ENCODE results near the gene COMP.

Gene COMP

GRCh38 chr19:18771328-18772242, 19.5 kb downstream of the COMP start:
- H3K9me3 ChIP-seq (ENCODE audit: low read depth, low read length): no peaks in the 10 kb centered on the region
- no peak for DNase-seq (ENCODE audit: low read depth, low spot score)
- no peaks in the 10 kb centered on the region for H3K36me3 ChIP-seq (ENCODE audit: insufficient read depth, low read length)
- no peak overlapping the region for H3K9ac ChIP-seq (ENCODE audit: insufficient read length)
- no peak overlapping the region for H3K27ac ChIP-seq
- TF ChIP-seq FOXP2 (optimal IDR thresholded peaks at IDR 0.05; ENCODE audit: control extremely low read depth, extremely low read length, insufficient read depth) (no peak), EZH2 (IDR thresholded peaks at IDR 0.05) (no peak)
- H3K4me3 ChIP-seq: no peak overlapping the region

GRCh38 chr19:18770663-18771327, 20.3 kb downstream of the COMP start:
- Histone ChIP-seq H3K27ac (no peak overlapping the region), H3K36me3 (ENCODE audit: insufficient read depth, low read length) (no peaks in the 10 kb centered on the region), H3K9me3 (ENCODE audit: low read depth, low read length) (no peaks in the 10 kb centered on the region), H3K9ac (ENCODE audit: insufficient read length) (no peak overlapping the region), H3K4me3 (no peak overlapping the region)
- DNase-seq (ENCODE audit: low read depth, low spot score): no peak
- TF ChIP-seq FOXP2 (optimal IDR thresholded peaks at IDR 0.05; ENCODE audit: control extremely low read depth, extremely low read length, insufficient read depth) (no peak), POLR2AphosphoS5 (IDR thresholded peaks at IDR 0.05; ENCODE audit: borderline replicate concordance, low read depth, low read length) (no peak), EZH2 (IDR thresholded peaks at IDR 0.05) (no peak)

DNA sequence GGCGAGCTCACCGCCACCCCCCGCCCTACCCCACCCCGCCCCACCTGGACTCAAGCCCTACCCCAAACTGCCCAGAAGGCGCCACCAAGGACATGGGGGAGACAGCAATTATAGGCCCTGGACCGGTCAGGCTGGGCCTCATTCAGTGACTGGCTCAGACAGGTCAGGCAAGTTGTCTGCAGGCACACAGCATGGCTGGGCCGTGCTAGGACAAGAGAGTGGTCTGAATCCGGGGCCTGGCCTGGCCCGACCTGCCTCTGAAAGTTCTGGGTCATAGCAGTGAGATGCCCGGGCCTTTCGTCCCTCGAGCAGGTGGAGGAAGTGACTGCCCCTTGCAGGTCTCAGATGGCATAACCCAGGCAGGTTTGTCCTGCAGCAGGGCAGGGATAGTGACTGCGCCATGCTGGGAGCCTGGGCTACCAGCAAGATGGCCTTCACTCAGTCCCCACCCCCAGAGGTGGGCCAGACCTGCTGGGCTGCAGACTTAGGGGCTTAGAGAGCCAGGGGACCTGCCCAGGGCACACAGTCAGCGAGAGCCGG, 21.0 kb downstream of the COMP start:
- no peak overlapping the region for H3K27ac ChIP-seq
- no peak overlapping the region for H3K9ac ChIP-seq (ENCODE audit: insufficient read length)

DNA sequence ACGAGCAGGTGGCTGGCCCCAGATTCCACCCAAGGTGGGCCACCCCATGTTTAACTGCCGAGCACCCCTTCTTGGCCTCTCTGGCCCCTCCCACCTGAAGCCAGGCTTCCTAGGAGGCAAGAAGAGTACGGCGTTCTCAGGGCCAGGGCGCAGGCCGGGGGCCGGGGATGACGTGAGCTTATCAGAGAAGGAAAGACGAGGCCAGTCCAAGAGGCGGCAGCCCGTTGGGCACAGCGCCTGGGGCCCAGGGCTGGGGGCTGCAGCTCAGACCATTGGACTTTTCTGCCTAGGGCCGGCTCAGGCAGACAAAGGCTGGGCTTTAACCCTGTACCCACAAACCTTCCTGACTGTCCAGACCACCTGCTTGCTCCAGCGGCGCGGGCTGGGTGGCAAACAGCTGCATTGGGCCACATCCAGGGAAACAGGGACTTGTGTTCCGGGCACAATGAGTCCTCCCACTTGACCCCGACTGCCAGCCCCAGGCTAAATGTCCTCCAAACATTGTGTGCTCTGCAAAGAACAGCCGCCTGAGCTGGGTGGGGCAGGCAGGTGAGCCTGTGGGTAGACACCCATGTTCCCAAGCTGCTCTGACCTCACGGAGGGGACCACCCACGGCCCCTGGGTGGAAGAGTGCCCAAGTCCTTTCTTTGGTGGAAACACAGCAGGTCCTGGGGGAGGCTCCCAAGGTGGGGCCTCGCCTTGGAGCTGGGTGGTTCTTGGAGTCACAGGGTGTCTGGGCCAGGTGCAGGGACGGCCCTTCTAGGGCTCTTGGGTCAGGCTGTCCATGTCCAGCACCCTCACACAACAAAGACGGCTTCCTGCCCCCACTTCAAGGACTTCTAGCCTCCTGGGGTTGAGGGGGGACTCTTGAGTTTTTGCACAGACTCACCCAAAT, 21.9 kb downstream of the COMP start:
- no peak for DNase-seq (ENCODE audit: low read depth, low spot score)
- Histone ChIP-seq H3K9me3 (ENCODE audit: low read depth, low read length) (no peaks in the 10 kb centered on the region), H3K36me3 (ENCODE audit: insufficient read depth, low read length) (no peaks in the 10 kb centered on the region), H3K4me3 (no peak overlapping the region), H3K27ac (no peak overlapping the region), H3K9ac (ENCODE audit: insufficient read length) (no peak overlapping the region)
- TF ChIP-seq FOXP2 (optimal IDR thresholded peaks at IDR 0.05; ENCODE audit: control extremely low read depth, extremely low read length, insufficient read depth) (no peak), EZH2 (IDR thresholded peaks at IDR 0.05) (no peak), POLR2AphosphoS5 (IDR thresholded peaks at IDR 0.05; ENCODE audit: borderline replicate concordance, low read depth, low read length) (no peak)

More for the DNA sequence above, 21.0 kb downstream of the COMP start:
- Histone ChIP-seq H3K9me3 (ENCODE audit: low read depth, low read length) (no peaks in the 10 kb centered on the region), H3K36me3 (ENCODE audit: insufficient read depth, low read length) (no peaks in the 10 kb centered on the region), H3K4me3 (no peak overlapping the region)
- no peak for TF ChIP-seq POLR2AphosphoS5 (IDR thresholded peaks at IDR 0.05; ENCODE audit: borderline replicate concordance, low read depth, low read length)
- no peak for TF ChIP-seq EZH2 (IDR thresholded peaks at IDR 0.05)
- TF ChIP-seq FOXP2 (optimal IDR thresholded peaks at IDR 0.05; ENCODE audit: control extremely low read depth, extremely low read length, insufficient read depth): no peak
- DNase-seq (ENCODE audit: low read depth, low spot score): no peak

DNA sequence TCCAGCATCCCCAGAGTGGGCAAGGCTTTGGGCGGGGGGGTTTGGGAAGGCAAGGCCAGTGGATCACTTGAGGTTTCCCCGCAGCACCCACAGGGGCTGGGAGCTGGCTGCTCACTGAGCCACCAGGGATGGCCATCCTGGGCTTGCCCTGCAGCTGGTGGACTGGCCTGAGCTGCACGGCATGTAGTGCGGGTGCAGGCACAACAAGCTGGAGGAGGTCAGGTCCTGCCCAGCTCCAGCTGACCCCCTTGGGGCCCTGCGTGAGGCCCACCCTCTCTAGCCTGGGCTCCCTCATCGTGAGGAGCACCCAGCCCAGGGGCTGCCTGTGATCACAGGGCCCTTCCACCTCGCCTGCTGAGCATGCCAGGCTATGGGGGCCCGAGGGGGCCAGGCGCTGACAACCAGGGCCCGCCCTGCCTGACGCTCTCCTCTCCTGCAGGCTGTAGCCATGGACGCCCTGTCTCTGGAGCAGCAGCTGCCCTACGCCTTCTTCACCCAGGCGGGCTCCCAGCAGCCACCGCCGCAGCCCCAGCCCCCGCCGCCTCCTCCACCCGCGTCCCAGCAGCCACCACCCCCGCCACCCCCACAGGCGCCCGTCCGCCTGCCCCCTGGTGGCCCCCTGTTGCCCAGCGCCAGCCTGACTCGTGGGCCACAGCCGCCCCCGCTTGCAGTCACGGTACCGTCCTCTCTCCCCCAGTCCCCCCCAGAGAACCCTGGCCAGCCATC, 22.9 kb downstream of the COMP start:
- no peak overlapping the region for H3K9ac ChIP-seq (ENCODE audit: insufficient read length)
- H3K4me3 ChIP-seq: no peak overlapping the region
- no peaks in the 10 kb centered on the region for H3K9me3 ChIP-seq (ENCODE audit: low read depth, low read length)
- DNase-seq (ENCODE audit: low read depth, low spot score): no peak
- no peaks in the 10 kb centered on the region for H3K36me3 ChIP-seq (ENCODE audit: insufficient read depth, low read length)
- H3K27ac ChIP-seq: no peak overlapping the region
- TF ChIP-seq POLR2AphosphoS5 (IDR thresholded peaks at IDR 0.05; ENCODE audit: borderline replicate concordance, low read depth, low read length) (no peak), EZH2 (IDR thresholded peaks at IDR 0.05) (no peak), FOXP2 (optimal IDR thresholded peaks at IDR 0.05; ENCODE audit: control extremely low read depth, extremely low read length, insufficient read depth) (no peak)

- H3K36me3 ChIP-seq (ENCODE audit: insufficient read depth, low read length): no peaks in the 10 kb centered on the region
- no peak overlapping the region for H3K4me3 ChIP-seq
- H3K27ac ChIP-seq: no peak overlapping the region
- TF ChIP-seq EZH2 (IDR thresholded peaks at IDR 0.05): no peak
- TF ChIP-seq POLR2AphosphoS5 (IDR thresholded peaks at IDR 0.05; ENCODE audit: borderline replicate concordance, low read depth, low read length): no peak
- no peak for TF ChIP-seq FOXP2 (optimal IDR thresholded peaks at IDR 0.05; ENCODE audit: control extremely low read depth, extremely low read length, insufficient read depth)
- no peaks in the 10 kb centered on the region for H3K9me3 ChIP-seq (ENCODE audit: low read depth, low read length)
- no peak overlapping the region for H3K9ac ChIP-seq (ENCODE audit: insufficient read length)
- DNase-seq (ENCODE audit: low read depth, low spot score): no peak
These were observed 25.9 kb downstream of the COMP start for GRCh38 chr19:18765224-18765623.

GRCh38 chr19:18764591-18765051, 26.5 kb downstream of the COMP start:
- Histone ChIP-seq H3K9me3 (ENCODE audit: low read depth, low read length) (no peaks in the 10 kb centered on the region), H3K27ac (no peak overlapping the region), H3K36me3 (ENCODE audit: insufficient read depth, low read length) (no peaks in the 10 kb centered on the region), H3K9ac (ENCODE audit: insufficient read length) (no peak overlapping the region), H3K4me3 (no peak overlapping the region)
- DNase-seq (ENCODE audit: low read depth, low spot score): no peak
- TF ChIP-seq FOXP2 (optimal IDR thresholded peaks at IDR 0.05; ENCODE audit: control extremely low read depth, extremely low read length, insufficient read depth): no peak
- no peak for TF ChIP-seq EZH2 (IDR thresholded peaks at IDR 0.05)
- no peak for TF ChIP-seq POLR2AphosphoS5 (IDR thresholded peaks at IDR 0.05; ENCODE audit: borderline replicate concordance, low read depth, low read length)

Data from SK-N-MC (cell line).